T-cell (primary cell): Measurements from ENCODE around the gene KCNE5. TPM values are rescaled to one million over a fixed set of nuclear protein-coding genes. Genes with fewer than 3 reads are reported as not detected.
"Not testable (repeated sequence)": the region's sequence is repeated elsewhere in the genome, so short reads cannot be mapped to it uniquely, and the experiment has no call there.

ENCODE experiments used
- ATAC-seq, 4 experiments: fragments of 200-7000 bp in 3 of 4; fragments of 150-1000 bp in 1 of 4; cut with Tn5 transposase; replicated peaks in 1 of 4; 1 replicate in 3 of 4; 2 replicates in 1 of 4; pipeline ENCODE4 v1.10.0; 2021; ENCODE audit warnings: moderate library complexity in 3 of 4, mild to moderate bottlenecking in 2 of 4, moderate number of reproducible peaks in 1 of 4
- CTCF ChIA-PET, 2 donors: fragments of 300-600 bp; sonication (Branson Sonifier 250); formaldehyde crosslinking; loops; one replicate each; lab custom pipeline; 2022; ENCODE audit warnings: antibody characterized with exemption in 2 of 2; lab: Charles Lee
- POLR2A ChIA-PET, 2 donors: fragments of 300-600 bp; sonication (Branson Sonifier 250); formaldehyde crosslinking; loops; one replicate each; lab custom pipeline; 2022; ENCODE audit warnings: antibody characterized with exemption in 2 of 2; lab: Charles Lee
- DNase-seq, 35 experiments: peaks; one replicate each; pipeline versions ENCODE4 v3.0.0 to v3.0.0-alpha.2; 2013 to 2023
- H3K27ac ChIP-seq: one replicate; pipeline ENCODE4 v1.5.1; 2013; ENCODE audit warnings: low read length
- H3K27me3 ChIP-seq, 2 experiments: replicated peaks in 1 of 2; 1 replicate in 1 of 2; 2 replicates in 1 of 2; pipeline versions ENCODE4 v1.6.1 to v1.7.0; 2013; ENCODE audit warnings: low read length in 1 of 2, mixed read lengths in 1 of 2; ENCODE audit not compliant: control insufficient read depth in 2 of 2, insufficient read depth in 2 of 2; ENCODE audit errors: extremely low read depth in 1 of 2
- H3K36me3 ChIP-seq, 2 donors: 1 replicate in 1 of 2; 2 replicates in 1 of 2; pipeline versions ENCODE4 v1.6.1 to v1.7.0; 2013; ENCODE audit warnings: low read length in 1 of 2; ENCODE audit not compliant: control insufficient read depth in 2 of 2, insufficient read depth in 1 of 2; ENCODE audit errors: extremely low read depth in 1 of 2
- H3K4me1 ChIP-seq, 2 experiments: 1 replicate in 1 of 2; 2 replicates in 1 of 2; pipeline versions ENCODE4 v1.6.1 to v1.7.0; 2013; ENCODE audit warnings: low read length in 2 of 2, mixed read lengths in 1 of 2; ENCODE audit not compliant: insufficient read depth in 2 of 2, control insufficient read depth in 1 of 2; ENCODE audit errors: extremely low read depth in 1 of 2
- H3K4me3 ChIP-seq, 2 donors: 1 replicate in 1 of 2; 2 replicates in 1 of 2; pipeline versions ENCODE4 v1.5.1 to v1.7.0; 2013; ENCODE audit warnings: mild to moderate bottlenecking in 2 of 2, low read length in 1 of 2, moderate library complexity in 1 of 2; ENCODE audit not compliant: control insufficient read depth in 1 of 2; ENCODE audit errors: extremely low read depth in 1 of 2
- H3K9me3 ChIP-seq: 2 replicates; pipeline ENCODE4 v1.7.0; 2013
- H3K27ac Mint-ChIP-seq, 2 donors: one replicate each; pipeline ENCODE4 v1.8.0; 2020 to 2021; ENCODE audit warnings: mild to moderate bottlenecking in 2 of 2, mixed read lengths in 2 of 2
- H3K27me3 Mint-ChIP-seq, 2 donors: one replicate each; pipeline ENCODE4 v1.8.0; 2021 to 2022; ENCODE audit warnings: mixed read lengths in 2 of 2
- H3K36me3 Mint-ChIP-seq: one replicate; pipeline ENCODE4 v1.8.0; 2021; ENCODE audit warnings: mixed read lengths
- H3K4me1 Mint-ChIP-seq, 3 donors: one replicate each; pipeline ENCODE4 v1.8.0; 2020 to 2022; ENCODE audit warnings: mixed read lengths in 3 of 3, mild to moderate bottlenecking in 1 of 3
- H3K4me3 Mint-ChIP-seq, 3 donors: one replicate each; pipeline ENCODE4 v1.8.0; 2020 to 2022; ENCODE audit warnings: mild to moderate bottlenecking in 3 of 3, mixed read lengths in 3 of 3, moderate library complexity in 3 of 3
- H3K9me3 Mint-ChIP-seq, 3 donors: one replicate each; pipeline ENCODE4 v1.8.0; 2020 to 2022; ENCODE audit warnings: mixed read lengths in 3 of 3
- WGBS: methylation state at CpG from one replicate; pipeline ENCODE4 v1.1.5; 2013; ENCODE audit warnings: missing lambda C conversion rate; ENCODE audit not compliant: insufficient coverage; 5-methylcytosine and 5-hydroxymethylcytosine counted together
- total RNA-seq, 35 experiments: library from RNA in 6 of 35; stranded (reverse) in 6 of 35; fragments of 120-200 nt in 1 of 35; gene quantifications; one replicate each; pipeline versions ENCODE4 v1.2.1 to v1.2.4 and lab custom pipeline; 2013 to 2026

The KCNE5 gene
- total RNA-seq, 5 donors from 2014 or later (not counting 1 experiment from before 2014, with no cell fraction given) = 0.23 TPM; not detected in 4

- WGBS = no CpG with 5 or more reads among the region's 4 CpGs
- H3K27me3 Mint-ChIP-seq, H3K27ac ChIP-seq, H3K27ac Mint-ChIP-seq, POLR2A ChIA-PET, H3K9me3 ChIP-seq, H3K4me1 Mint-ChIP-seq, ATAC-seq, H3K4me1 ChIP-seq, H3K4me3 ChIP-seq, H3K9me3 Mint-ChIP-seq, H3K27me3 ChIP-seq, CTCF ChIA-PET, DNase-seq, H3K4me3 Mint-ChIP-seq: not testable (repeated sequence)
- H3K36me3 Mint-ChIP-seq = peaks cover 60% of the 10 kb centered on the region
- H3K36me3 ChIP-seq = peaks cover 5 to 10% of the 10 kb centered on the region in 2 donors
Measured at GRCh38 chrX:109657364-109657763, 32.4 kb upstream of the KCNE5 start.

DNA sequence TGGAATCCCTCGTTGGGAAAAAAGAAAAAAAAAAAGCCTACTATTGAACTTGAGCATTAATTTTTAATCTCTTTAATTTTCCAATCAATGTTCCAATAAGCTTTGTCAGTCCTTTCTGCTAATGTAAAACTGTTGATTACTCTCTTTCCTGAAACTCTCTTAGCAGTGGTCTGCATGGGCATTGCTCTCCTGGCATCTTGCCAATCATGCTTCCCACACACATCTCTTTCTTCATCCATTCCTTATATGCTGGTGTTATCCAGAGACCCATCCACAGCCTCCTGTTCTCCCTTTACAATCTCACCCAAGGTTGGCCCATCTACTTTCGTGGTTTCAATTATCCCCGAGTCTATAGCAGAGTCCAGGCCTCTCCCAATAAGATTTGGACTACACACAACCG lies 31.8 kb upstream of the KCNE5 start:
- Mint-ChIP-seq H3K4me3 (no peak overlapping the region), H3K9me3 (peaks cover 3 to 8% (median 4%) of the 10 kb centered on the region in 3 donors), H3K36me3 (peaks cover 56% of the 10 kb centered on the region), H3K4me1 (no peaks in the 10 kb centered on the region), H3K27me3 (no peaks in the 10 kb centered on the region), H3K27ac (no peak overlapping the region)
- peaks cover 4 to 7% of the 10 kb centered on the region in 2 donors for H3K36me3 ChIP-seq
- no peak for DNase-seq
- ChIA-PET CTCF (no interaction called here), POLR2A (no interaction called here)
- no peak for ATAC-seq
- H3K4me3 ChIP-seq = no peak overlapping the region
- WGBS = no CpG with 5 or more reads among the region's 4 CpGs
- H3K4me1 ChIP-seq = no peaks in the 10 kb centered on the region
- H3K9me3 ChIP-seq = no peaks in the 10 kb centered on the region
- H3K27me3 ChIP-seq = no peaks in the 10 kb centered on the region
- H3K27ac ChIP-seq = no peak overlapping the region

- no peak overlapping the region for H3K4me3 Mint-ChIP-seq
- H3K27ac ChIP-seq = no peak overlapping the region
- H3K4me1 ChIP-seq = no peaks in the 10 kb centered on the region
- CTCF ChIA-PET = no interaction called here
- H3K27ac Mint-ChIP-seq = no peak overlapping the region
- H3K9me3 Mint-ChIP-seq = peaks cover 3 to 8% (median 4%) of the 10 kb centered on the region in 3 donors
- POLR2A ChIA-PET = no interaction called here
- DNase-seq (no peak), ATAC-seq (no peak)
- no peaks in the 10 kb centered on the region for H3K4me1 Mint-ChIP-seq
- H3K4me3 ChIP-seq = no peak overlapping the region
- no peaks in the 10 kb centered on the region for H3K9me3 ChIP-seq
- no peaks in the 10 kb centered on the region for H3K27me3 Mint-ChIP-seq
- H3K36me3 ChIP-seq = peaks cover 4 to 7% of the 10 kb centered on the region in 2 donors
- no CpG with 5 or more reads among the region's 4 CpGs for WGBS
- peaks cover 50% of the 10 kb centered on the region for H3K36me3 Mint-ChIP-seq
- no peaks in the 10 kb centered on the region for H3K27me3 ChIP-seq
Measured at GRCh38 chrX:109655502-109656201, 30.7 kb upstream of the KCNE5 start.

DNA sequence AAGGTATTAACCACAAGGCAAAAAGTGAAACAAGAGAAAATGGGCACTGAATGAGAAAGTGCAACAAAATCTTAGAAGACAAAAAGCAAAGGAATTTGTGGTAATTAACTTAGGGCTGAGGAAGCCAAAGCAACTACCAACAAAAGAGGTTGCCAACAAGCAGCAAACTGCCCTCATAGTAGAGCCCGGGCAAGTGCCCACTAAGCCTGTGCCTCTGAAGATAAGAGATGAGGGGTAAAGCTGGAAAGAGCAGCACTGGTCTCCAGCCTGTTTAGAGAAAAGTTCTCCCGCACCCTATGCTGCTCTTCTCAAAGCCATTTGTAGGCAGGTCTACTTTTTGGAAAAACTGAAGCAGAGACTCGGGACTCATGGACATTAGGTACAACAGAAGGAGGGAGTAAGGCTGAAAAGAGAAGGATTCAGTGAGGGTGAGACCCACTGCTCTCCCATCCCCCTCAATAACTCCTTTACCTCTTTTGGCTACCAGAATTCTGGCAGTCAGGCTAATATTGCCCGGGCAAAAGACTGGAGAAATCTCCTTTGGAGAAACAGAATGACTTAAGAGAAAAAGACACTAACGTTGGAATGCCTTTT lies 29.6 kb upstream of the KCNE5 start:
- WGBS = 89% methylated on average over 1 of the region's 5 CpGs
- H3K36me3 Mint-ChIP-seq = peaks cover 40% of the 10 kb centered on the region
- H3K27ac Mint-ChIP-seq = no peak overlapping the region
- H3K27me3 Mint-ChIP-seq = no peaks in the 10 kb centered on the region
- no peaks in the 10 kb centered on the region for H3K27me3 ChIP-seq
- ChIA-PET POLR2A (no interaction called here), CTCF (interaction anchor here in 1 of 2 donors (0.6 kb wide), 1 partner anchor 60 kb away, joined by 3 read pairs; no protein-coding TSS in a partner anchor)
- no peak overlapping the region for H3K4me3 Mint-ChIP-seq
- no peak overlapping the region for H3K4me3 ChIP-seq
- no peaks in the 10 kb centered on the region for H3K4me1 ChIP-seq
- no peak for ATAC-seq
- peaks cover 4 to 7% of the 10 kb centered on the region in 2 donors for H3K36me3 ChIP-seq
- H3K4me1 Mint-ChIP-seq = no peaks in the 10 kb centered on the region
- H3K9me3 ChIP-seq = no peaks in the 10 kb centered on the region
- DNase-seq = no peak
- H3K9me3 Mint-ChIP-seq = peaks cover 3 to 8% (median 4%) of the 10 kb centered on the region in 3 donors
- H3K27ac ChIP-seq = no peak overlapping the region

DNA sequence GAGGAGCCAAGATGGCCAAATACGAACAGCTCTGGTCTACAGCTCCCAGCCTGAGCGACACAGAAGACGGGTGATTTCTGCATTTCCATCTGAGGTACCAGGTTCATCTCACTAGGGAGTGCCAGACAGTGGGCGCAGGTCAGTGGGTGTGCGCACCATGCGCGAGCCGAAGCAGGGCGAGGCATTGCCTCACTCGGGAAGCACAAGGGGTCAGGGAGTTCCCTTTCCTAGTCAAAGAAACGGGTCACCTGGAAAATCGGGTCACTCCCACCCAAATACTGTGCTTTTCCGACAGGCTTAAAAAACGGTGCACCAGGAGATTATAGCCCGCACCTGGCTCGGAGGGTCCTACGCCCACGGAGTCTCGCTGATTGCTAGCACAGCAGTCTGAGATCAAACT lies 19.7 kb upstream of the KCNE5 start:
- H3K4me1 ChIP-seq, POLR2A ChIA-PET, CTCF ChIA-PET, H3K9me3 ChIP-seq, H3K27ac Mint-ChIP-seq, H3K4me1 Mint-ChIP-seq, H3K9me3 Mint-ChIP-seq, H3K4me3 ChIP-seq, DNase-seq, ATAC-seq, H3K36me3 ChIP-seq, H3K27me3 ChIP-seq, H3K4me3 Mint-ChIP-seq, H3K27ac ChIP-seq, H3K27me3 Mint-ChIP-seq, H3K36me3 Mint-ChIP-seq: not testable (repeated sequence)
- WGBS = no CpG with 5 or more reads among the region's 19 CpGs

DNA sequence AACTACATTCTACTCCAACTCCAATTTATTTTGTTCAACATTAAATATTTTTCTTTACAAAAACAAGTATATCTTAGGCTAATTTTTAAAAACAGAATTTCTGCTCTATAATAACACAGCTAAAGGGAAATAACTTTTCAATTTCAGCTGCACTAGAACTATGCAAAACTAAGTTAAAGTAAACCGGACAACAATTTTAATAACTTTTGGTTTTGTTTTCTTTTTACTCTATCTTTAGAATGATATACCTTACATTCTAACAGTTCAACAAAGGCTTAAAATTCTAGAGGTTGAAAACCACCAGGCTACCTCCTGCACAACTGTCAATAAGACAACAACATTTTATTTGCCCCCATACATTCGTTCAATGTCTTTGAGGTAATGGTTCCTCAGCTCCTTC lies 18.7 kb upstream of the KCNE5 start:
- Histone ChIP-seq H3K9me3 (no peaks in the 10 kb centered on the region), H3K4me3 (no peak overlapping the region), H3K27ac (no peak overlapping the region), H3K4me1 (peaks cover 0 to 1% of the 10 kb centered on the region in 2 experiments), H3K36me3 (no peaks in the 10 kb centered on the region), H3K27me3 (no peaks in the 10 kb centered on the region)
- WGBS = no CpG with 5 or more reads among the region's 2 CpGs
- Mint-ChIP-seq H3K4me3 (no peak overlapping the region), H3K27me3 (peaks cover 0 to 3% of the 10 kb centered on the region in 2 donors), H3K4me1 (peaks cover 4 to 13% (median 5%) of the 10 kb centered on the region in 3 donors), H3K27ac (no peak overlapping the region), H3K9me3 (no peaks in the 10 kb centered on the region), H3K36me3 (peaks cover 13% of the 10 kb centered on the region)
- ATAC-seq = no peak
- DNase-seq = no peak
- ChIA-PET POLR2A (no interaction called here), CTCF (no interaction called here)
